ENCODE data around the gene HIKESHI. TPM values are rescaled to one million over a fixed set of nuclear protein-coding genes. Genes with fewer than 3 reads are reported as not detected.

The HIKESHI gene
- total and polyA plus RNA-seq, 2 of the 13 experiments (the other 11 are each of a cell fraction or from before 2014, with no cell fraction given), result 67.8 to 74.8 TPM

GRCh38 chr11:86314636-86315035 is 12.6 kb downstream of the HIKESHI start (continued):
- TF ChIP-seq SP2 (CRISPR knock-in tag; IDR thresholded peaks at IDR 0.05) (no peak), ZNF616 (CRISPR knock-in tag; IDR thresholded peaks at IDR 0.05; ENCODE audit: low read depth) (no peak), ATAD3A (CRISPR knock-in tag; IDR thresholded peaks at IDR 0.05) (no peak)

GRCh38 chr11:86335131-86335767 is 33.2 kb downstream of the HIKESHI start:
- TF ChIP-seq, protein P1, sequence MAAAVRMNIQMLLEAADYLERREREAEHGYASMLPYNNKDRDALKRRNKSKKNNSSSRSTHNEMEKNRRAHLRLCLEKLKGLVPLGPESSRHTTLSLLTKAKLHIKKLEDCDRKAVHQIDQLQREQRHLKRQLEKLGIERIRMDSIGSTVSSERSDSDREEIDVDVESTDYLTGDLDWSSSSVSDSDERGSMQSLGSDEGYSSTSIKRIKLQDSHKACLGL (CRISPR knock-in tag; IDR thresholded peaks at IDR 0.05), result no peak
- no peak for TF ChIP-seq ZNF720 (CRISPR knock-in tag; IDR thresholded peaks at IDR 0.05)
- no peak for TF ChIP-seq HMGXB4 (CRISPR knock-in tag; IDR thresholded peaks at IDR 0.05; ENCODE audit: borderline replicate concordance in 1 of 2, low read depth in 1 of 2)
- no peak for TF ChIP-seq ZNF740 (CRISPR knock-in tag; IDR thresholded peaks at IDR 0.05)
- no peak for TF ChIP-seq DNMT3B (CRISPR knock-in tag; conservative IDR thresholded peaks at IDR 0.05)
- no peak for TF ChIP-seq ZNF75D (CRISPR knock-in tag; IDR thresholded peaks at IDR 0.05; ENCODE audit: borderline replicate concordance)
- TF ChIP-seq KMT2A (CRISPR knock-in tag; IDR thresholded peaks at IDR 0.05), result no peak
- TF ChIP-seq ZMAT3 (CRISPR knock-in tag; conservative IDR thresholded peaks at IDR 0.05), result no peak
- no peak for TF ChIP-seq ZNF562 (CRISPR knock-in tag; IDR thresholded peaks at IDR 0.05; ENCODE audit: borderline replicate concordance)
- no peak for TF ChIP-seq CHCHD3 (CRISPR knock-in tag; IDR thresholded peaks at IDR 0.05)
- TF ChIP-seq CBFB (CRISPR knock-in tag; IDR thresholded peaks at IDR 0.05), result no peak
- no peak for TF ChIP-seq CHD4 (IDR thresholded peaks at IDR 0.05; ENCODE audit: borderline replicate concordance, low read length)
- TF ChIP-seq, protein P2, sequence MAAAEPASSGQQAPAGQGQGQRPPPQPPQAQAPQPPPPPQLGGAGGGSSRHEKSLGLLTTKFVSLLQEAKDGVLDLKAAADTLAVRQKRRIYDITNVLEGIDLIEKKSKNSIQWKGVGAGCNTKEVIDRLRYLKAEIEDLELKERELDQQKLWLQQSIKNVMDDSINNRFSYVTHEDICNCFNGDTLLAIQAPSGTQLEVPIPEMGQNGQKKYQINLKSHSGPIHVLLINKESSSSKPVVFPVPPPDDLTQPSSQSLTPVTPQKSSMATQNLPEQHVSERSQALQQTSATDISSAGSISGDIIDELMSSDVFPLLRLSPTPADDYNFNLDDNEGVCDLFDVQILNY (CRISPR knock-in tag; conservative IDR thresholded peaks at IDR 0.05), result no peak
- ChIA-PET CTCF (ENCODE audit: low intra/inter-chr PET ratio, low total read pairs) (no interaction called here), POLR2A (no interaction called here)
- no peak overlapping the region for H3K4me2 ChIP-seq (ENCODE audit: low read depth, low read length)
- no peaks in the 10 kb centered on the region for H3K27me3 ChIP-seq (ENCODE audit: control insufficient read depth in 1 of 2, insufficient read depth in 2 of 2, low read length in 2 of 2)
- ATAC-seq (no peak), DNase-seq (ENCODE audit: low spot score) (no peak), FAIRE-seq (no peak)
- no peak overlapping the region for H2AFZ ChIP-seq (ENCODE audit: low read length)
- in situ Hi-C loops (cut with HindIII; ENCODE audit: extremely low pct_ligation_motif_present, low pct_unique_long_range_greater_than_20kb), result no loop called here
- no peak overlapping the region for H3K9ac ChIP-seq (ENCODE audit: insufficient read depth, low read depth, low read length)
- H4K20me1 ChIP-seq (ENCODE audit: insufficient read depth, low read length), result no peaks in the 10 kb centered on the region
- BruUV-seq (replicated peaks), result no TSS peak
- 98% methylated on average over 6 of the region's 6 CpGs for WGBS (ENCODE audit: low lambda C conversion rate)
- no peak overlapping the region for H3K4me3 ChIP-seq (replicated peaks in 1 of 3; ENCODE audit: insufficient read depth in 1 of 3, low read depth in 2 of 3, low read length in 3 of 3)
- intact Hi-C loops (cut with micrococcal nuclease; ENCODE audit: unreplicated experiment), result no loop called here
- no peaks in the 10 kb centered on the region for H3K79me2 ChIP-seq (ENCODE audit: insufficient read depth, low read length)
- H3K9me3 ChIP-seq (ENCODE audit: low read length), result no peaks in the 10 kb centered on the region
- no peak overlapping the region for H3K27ac ChIP-seq (ENCODE audit: extremely low read length, insufficient read depth, low read length)
- peaks cover 0 to 8% of the 10 kb centered on the region in 2 experiments; a peak in 2 of 5 replicates for H3K36me3 ChIP-seq (replicated peaks in 1 of 2; ENCODE audit: control insufficient read depth in 1 of 2, insufficient read depth in 2 of 2, low read length in 2 of 2)
- no peaks in the 10 kb centered on the region for H3K4me1 ChIP-seq (ENCODE audit: insufficient read depth, low read length)

Data from HepG2 (cell line).